Placental pericyte (primary cell): ENCODE results near the gene ATP8A1. TPM values are rescaled to one million over a fixed set of nuclear protein-coding genes. Genes with fewer than 3 reads are reported as not detected.

Experiments used
- total RNA-seq: library from RNA; depleted of rRNA; stranded (reverse); fragments of >200 nt; gene quantifications from 2 replicates; pipeline ENCODE4 v1.2.3, GENCODE V29; 2012

ATP8A1 gene
- under 0.01 and 2.4 TPM in 2 replicates for total RNA-seq

GRCh38 chr4:42656944-42657792 lies at the start of gene ATP8A1:
TSS of gene ATP8A1 (minus strand) at chr4:42657105. CDS start at chr4:42656873, 232 bp downstream.

GRCh38 chr4:42396752-42397634 lies 259.9 kb downstream of the ATP8A1 start, which contains the start of gene SHISA3:
TSS of gene SHISA3 (plus strand) at chr4:42397488. CDS start at chr4:42398057, 569 bp downstream.

Other genes with a start within 250 kb of the ATP8A1 start
- not detected in 2 replicates for gene GRXCR1, start 235.6 kb upstream of the ATP8A1 start, total RNA-seq